Adrenal gland (tissue), 12 donors: Measurements from ENCODE around the gene RNF214. TPM values are rescaled to one million over a fixed set of nuclear protein-coding genes. Genes with fewer than 3 reads are reported as not detected.
"Not testable (repeated sequence)": the region's sequence is repeated elsewhere in the genome, so short reads cannot be mapped to it uniquely, and the experiment has no call there.

Experiments used
- DNase-seq, 7 donors: peaks; one replicate each; pipeline ENCODE4 v3.0.0-alpha.2; 2019 to 2020
- H3K27ac ChIP-seq, 5 donors: fragments of 200-600 bp; sonication (generic) in 4 of 5; 1 replicate in 3 of 5; 2 replicates in 2 of 5; pipeline versions ENCODE4 v1.5.1 to v1.8.0; 2016 to 2020; ENCODE audit warnings: mild to moderate bottlenecking in 1 of 5
- H3K27me3 ChIP-seq: fragments of 200-600 bp; 2 replicates; pipeline ENCODE4 v1.8.0; 2021
- H3K36me3 ChIP-seq, 2 donors: fragments of 200-600 bp; replicated peaks in 1 of 2; 1 replicate in 1 of 2; 2 replicates in 1 of 2; pipeline versions ENCODE4 v1.5.1 to v1.8.0; 2018 to 2022
- H3K4me1 ChIP-seq, 2 donors: fragments of 200-600 bp; replicated peaks in 1 of 2; 1 replicate in 1 of 2; 2 replicates in 1 of 2; pipeline versions ENCODE4 v1.5.1 to v1.8.0; 2018 to 2021
- H3K4me3 ChIP-seq, 4 donors: fragments of 200-600 bp; sonication (generic) in 3 of 4; one replicate each; pipeline ENCODE4 v1.5.1; 2016 to 2018
- H3K9me3 ChIP-seq, 3 donors: fragments of 200-600 bp; sonication (generic) in 1 of 3; replicated peaks in 1 of 3; 1 replicate in 2 of 3; 2 replicates in 1 of 3; pipeline versions ENCODE4 v1.5.1 to v1.8.0; 2016 to 2021
- CTCF ChIP-seq, 6 experiments: fragments of 450-650 bp in 4 of 6; fragments of 200-600 bp in 2 of 6; sonication (generic) in 1 of 6; IDR thresholded peaks; 1 replicate in 5 of 6; 2 replicates in 1 of 6; pipeline versions ENCODE4 v1.5.1 to v1.8.0; 2016 to 2021; ENCODE audit warnings: antibody characterized with exemption in 6 of 6, mild to moderate bottlenecking in 2 of 6, moderate library complexity in 1 of 6
- POLR2A ChIP-seq, 2 donors: fragments of 450-650 bp; IDR thresholded peaks; one replicate each; pipeline ENCODE4 v1.6.1; 2017; ENCODE audit warnings: antibody characterized with exemption in 2 of 2, mild to moderate bottlenecking in 2 of 2, moderate library complexity in 1 of 2
- whole genome bisulfite sequencing, 4 donors: extraction: QIAGEN DNeasy Blood & Tissue Kit in 2 of 4; methylation state at CpG; one replicate each; pipeline versions ENCODE4 v1.1.5 to v1.1.7; 2013 to 2017; 5-methylcytosine and 5-hydroxymethylcytosine counted together
- intact Hi-C, 2 donors: fragments of 100-400 bp; cut with DNase I; formaldehyde crosslinking; loops; one replicate each; pipeline versions ENCODE4 v1.14.1 to v1.15.0; 2022 to 2023
- polyA plus RNA-seq, 3 donors: library from polyadenylated mRNA; stranded (reverse); fragments of 200-250 nt in 2 of 3; fragments of 350-450 nt in 1 of 3; fragmentation: Illumina TruSeq in 1 of 3; extraction: RNeasy Lipid Tissue Mini Kit (QIAGEN cat#74804) in 1 of 3; gene quantifications; one replicate each; pipeline ENCODE4 v1.2.3, GENCODE V29; 2013 to 2014
- total RNA-seq, 9 donors: library from RNA; depleted of rRNA in 4 of 9; stranded (reverse); fragments of >200 nt in 4 of 9; fragments of 120-200 nt in 1 of 9; fragmentation: NEBNext Ultra II Directional in 1 of 9; extraction: Animal tissue kit (Norgen Biotek cat#: 25700) in 1 of 9; gene quantifications; one replicate each; pipeline versions ENCODE4 v1.1.0 to v1.2.4, GENCODE V29; 2013 to 2023
- donor health status: healthy with polysubstance abuse.
- donor health status: Bipolar disorder and iron deficiency.
- donor health status: DM: yes; HTN: yes; CAD: no.
- donor health status: DM: no; HTN: no; CAD: no.
- donor health status: DM: no; HTN: no; CAD: no.
- donor health status: DM: yes; HTN: yes; CAD: no.

Gene RNF214
- total and polyA plus RNA-seq, 12 donors: 11.3 to 33.8 (median 20.5) TPM

GRCh38 chr11:117202386-117203068, 29.9 kb upstream of the RNF214 start:
- intact Hi-C loops: no loop called here
- Histone ChIP-seq H3K4me1 (peaks cover 16 to 22% of the 10 kb centered on the region in 2 donors), H3K27me3 (no peaks in the 10 kb centered on the region), H3K36me3 (peaks cover 0 to 38% of the 10 kb centered on the region in 2 donors), H3K27ac (peak overlapping the region in 4 of 5 donors; percentile 57 to 92 (median 74)), H3K9me3 (no peaks in the 10 kb centered on the region), H3K4me3 (peak overlapping the region in 1 of 4 donors; percentile 47)
- TF ChIP-seq POLR2A (IDR thresholded peaks at IDR 0.05) (no peak), CTCF (IDR thresholded peaks at IDR 0.05) (no peak)
- WGBS, 4 donors: 83 to 89% (median 86%) methylated on average over 5 to 7 of the region's 7 CpGs
- no peak for DNase-seq

GRCh38 chr11:117203069-117203407, 29.4 kb upstream of the RNF214 start:
- DNase-seq: no peak
- Histone ChIP-seq H3K27me3 (no peaks in the 10 kb centered on the region), H3K36me3 (peaks cover 0 to 38% of the 10 kb centered on the region in 2 donors), H3K4me1 (peaks cover 16 to 22% of the 10 kb centered on the region in 2 donors), H3K27ac (peak overlapping the region in 4 of 5 donors; percentile 57 to 92 (median 74)), H3K9me3 (no peaks in the 10 kb centered on the region), H3K4me3 (peak overlapping the region in 1 of 4 donors; percentile 24)
- intact Hi-C loops: no loop called here
- 88 to 96% (median 92%) methylated on average over 8 to 10 of the region's 10 CpGs for WGBS, 4 donors
- TF ChIP-seq CTCF (IDR thresholded peaks at IDR 0.05) (no peak), POLR2A (IDR thresholded peaks at IDR 0.05) (no peak)

GRCh38 chr11:117204283-117205080, 28.0 kb upstream of the RNF214 start:
- intact Hi-C loops: loop anchor here in 1 of 2 donors (5.0 kb wide), 1 partner anchor 72 kb away; no protein-coding TSS in a partner anchor
- DNase-seq: peak in 2 of 7 donors; percentile 44 to 45
- TF ChIP-seq POLR2A (IDR thresholded peaks at IDR 0.05) (peak in 1 of 2 donors; percentile 12), CTCF (IDR thresholded peaks at IDR 0.05) (peak in 1 of 6 experiments; percentile 1)
- 35 to 47% (median 40%) methylated on average over 15 to 17 of the region's 17 CpGs for WGBS, 4 donors
- no peak overlapping the region for H3K4me3 ChIP-seq
- H3K36me3 ChIP-seq: peaks cover 0 to 38% of the 10 kb centered on the region in 2 donors
- H3K4me1 ChIP-seq: peaks cover 16 to 22% of the 10 kb centered on the region in 2 donors
- H3K27me3 ChIP-seq: no peaks in the 10 kb centered on the region
- no peaks in the 10 kb centered on the region for H3K9me3 ChIP-seq
- H3K27ac ChIP-seq: peak overlapping the region; percentile 57 to 92 (median 79)

GRCh38 chr11:117205211-117205818, 27.2 kb upstream of the RNF214 start:
- Histone ChIP-seq H3K9me3 (no peaks in the 10 kb centered on the region), H3K36me3 (peaks cover 0 to 38% of the 10 kb centered on the region in 2 donors), H3K27me3 (no peaks in the 10 kb centered on the region), H3K27ac (peak overlapping the region; percentile 57 to 92 (median 79)), H3K4me1 (peaks cover 16 to 22% of the 10 kb centered on the region in 2 donors), H3K4me3 (no peak overlapping the region)
- 63 to 77% (median 66%) methylated on average over 7 to 11 of the region's 11 CpGs for WGBS, 4 donors
- intact Hi-C loops: loop anchor here in 1 of 2 donors (5.0 kb wide), 1 partner anchor 73 kb away; no protein-coding TSS in a partner anchor
- peak in 6 of 7 donors; percentile 60 to 83 (median 77) for DNase-seq
- TF ChIP-seq CTCF (IDR thresholded peaks at IDR 0.05): no peak
- peak in 1 of 2 donors; percentile 16 for TF ChIP-seq POLR2A (IDR thresholded peaks at IDR 0.05)

GRCh38 chr11:117206111-117206510, 26.4 kb upstream of the RNF214 start:
- H3K4me3 ChIP-seq, DNase-seq, H3K9me3 ChIP-seq, H3K27me3 ChIP-seq: not testable (repeated sequence)
- WGBS, 4 donors: 79 to 87% (median 84%) methylated on average over 1 to 8 of the region's 8 CpGs
- Histone ChIP-seq H3K4me1 (peaks cover 16 to 22% of the 10 kb centered on the region in 2 donors), H3K27ac (peak overlapping the region in 1 of 5 donors; percentile 73), H3K36me3 (peaks cover 0 to 38% of the 10 kb centered on the region in 2 donors)
- intact Hi-C loops: loop anchor here in 1 of 2 donors (5.0 kb wide), 1 partner anchor 74 kb away; no protein-coding TSS in a partner anchor

- Histone ChIP-seq H3K4me1 (peaks cover 16 to 22% of the 10 kb centered on the region in 2 donors), H3K36me3 (peaks cover 0 to 35% of the 10 kb centered on the region in 2 donors)
- intact Hi-C loops: loop anchor here in 1 of 2 donors (5.0 kb wide), 1 partner anchor 75 kb away; no protein-coding TSS in a partner anchor
- H3K27me3 ChIP-seq, H3K9me3 ChIP-seq, H3K4me3 ChIP-seq, H3K27ac ChIP-seq, DNase-seq: not testable (repeated sequence)
- WGBS, 4 donors: 81 to 87% methylated on average over 5 to 6 of the region's 11 CpGs; no CpG with 5 or more reads in 2 of the 4 donors
These were observed 25.6 kb upstream of the RNF214 start for GRCh38 chr11:117206859-117207258.
